K562 (cell line): ENCODE results near the gene PSMA7. TPM values are rescaled to one million over a fixed set of nuclear protein-coding genes. Genes with fewer than 3 reads are reported as not detected.
A peak's percentile ranks its signal among the peaks of the same experiment; 100 is the strongest.

Experiments
- CBX3 ChIP-seq, 2 experiments: IDR thresholded peaks; 1 replicate in 1 of 2; 2 replicates in 1 of 2; pipeline ENCODE4 v1.6.1; 2012; ENCODE audit warnings: inconsistent platforms in 2 of 2, low read length in 2 of 2, borderline replicate concordance in 1 of 2, control low read depth in 1 of 2
- CHAMP1 ChIP-seq: fragments of 450-650 bp; IDR thresholded peaks from 2 replicates; pipeline ENCODE4 v1.6.1; 2016; ENCODE audit warnings: mild to moderate bottlenecking
- CREB3L1 ChIP-seq: fragments of 450-650 bp; IDR thresholded peaks from 2 replicates; pipeline ENCODE4 v1.6.1; 2014; ENCODE audit warnings: low read depth, mild to moderate bottlenecking, moderate library complexity, borderline replicate concordance
- DEAF1 ChIP-seq: fragments of 450-650 bp; formaldehyde crosslinking; IDR thresholded peaks from 2 replicates; pipeline ENCODE4 v1.4.0; 2020; ENCODE audit warnings: mild to moderate bottlenecking, moderate library complexity
- EZH2 ChIP-seq: IDR thresholded peaks from 2 replicates; pipeline ENCODE4 v1.6.1; 2012; ENCODE audit warnings: low read depth, mild to moderate bottlenecking, inconsistent platforms, low read length, borderline replicate concordance
- HLTF ChIP-seq: fragments of 450-650 bp; IDR thresholded peaks from 2 replicates; pipeline ENCODE4 v1.6.1; 2016
- HMBOX1 ChIP-seq: sonication (generic); IDR thresholded peaks from 2 replicates; pipeline ENCODE4 v1.6.1; 2016
- HSF4 ChIP-seq: fragments of 250-450 bp; sonication (Bioruptor Pico); IDR thresholded peaks from 2 replicates; pipeline ENCODE4 v2.1.2; 2022; ENCODE audit warnings: mild to moderate bottlenecking, moderate library complexity, borderline replicate concordance
- JUNB ChIP-seq: fragments of 450-650 bp; formaldehyde crosslinking; conservative IDR thresholded peaks from 2 replicates; pipeline ENCODE4 v1.4.0; 2020; ENCODE audit warnings: mild to moderate bottlenecking
- MLX ChIP-seq, 2 experiments: fragments of 450-650 bp in 1 of 2; sonication (generic) in 1 of 2; formaldehyde crosslinking; conservative IDR thresholded peaks; 2 replicates each; pipeline versions ENCODE4 v1.4.0 to v1.8.1; 2020 to 2022; ENCODE audit warnings: mild to moderate bottlenecking in 1 of 2, missing genetic modification reagents in 1 of 2
- NUFIP1 ChIP-seq: fragments of 450-650 bp; IDR thresholded peaks from 2 replicates; pipeline ENCODE4 v1.6.1; 2018; ENCODE audit not compliant: partially characterized antibody
- POLR2A ChIP-seq: fragments of 450-650 bp; conservative IDR thresholded peaks from 2 replicates; pipeline ENCODE4 v1.6.1; 2016
- SIRT6 ChIP-seq: IDR thresholded peaks from one replicate; pipeline ENCODE4 v1.6.1; 2012; ENCODE audit warnings: low read depth, mild to moderate bottlenecking, control low read depth, inconsistent platforms, low read length, moderate library complexity
- ZBTB17 ChIP-seq: fragments of 450-650 bp; formaldehyde crosslinking; IDR thresholded peaks from 2 replicates; pipeline ENCODE4 v1.4.0; 2020; ENCODE audit warnings: mild to moderate bottlenecking
- ZKSCAN8 ChIP-seq: fragments of 200-800 bp; sonication (Bioruptor generic); IDR thresholded peaks from 2 replicates; pipeline ENCODE4 v1.6.1; 2016; ENCODE audit warnings: missing genetic modification characterization, missing compliant biosample characterization
- ZNF12 ChIP-seq: sonication (generic); formaldehyde crosslinking; IDR thresholded peaks from 2 replicates; pipeline ENCODE4 v1.4.0; 2020; ENCODE audit warnings: mild to moderate bottlenecking, missing genetic modification reagents
- ZNF23 ChIP-seq: fragments of 250-450 bp; sonication (Bioruptor Pico); IDR thresholded peaks from 2 replicates; pipeline ENCODE4 v1.4.0; 2020; ENCODE audit warnings: mild to moderate bottlenecking
- ZNF274 ChIP-seq: IDR thresholded peaks from 2 replicates; pipeline ENCODE4 v1.6.1; 2011; ENCODE audit warnings: low read depth, mild to moderate bottlenecking, low read length, moderate library complexity, borderline replicate concordance
- ZNF699 ChIP-seq: fragments of 250-450 bp; sonication (Bioruptor Pico); IDR thresholded peaks from 2 replicates; pipeline ENCODE4 v1.8.0; 2021; ENCODE audit warnings: mild to moderate bottlenecking, moderate library complexity; ENCODE audit not compliant: insufficient replicate concordance
- ZNF766 ChIP-seq: fragments of 200-800 bp; sonication (Bioruptor generic); conservative IDR thresholded peaks from 2 replicates; pipeline ENCODE4 v1.6.1; 2016; ENCODE audit warnings: missing genetic modification characterization, missing compliant biosample characterization
- polyA plus RNA-seq, 8 experiments: library from polyadenylated mRNA; depleted of rRNA in 4 of 8; stranded (reverse) in 5 of 8; unstranded in 3 of 8; fragments of >200 nt; fragmentation: Nextera tagmentation in 2 of 8; fragmentation: Illumina TruSeq in 1 of 8; extraction: Ambion mirVana in 2 of 8; extraction: Trizol in 1 of 8; gene quantifications; 2 replicates each; pipeline versions ENCODE4 v1.2.1 to v1.2.3, GENCODE V29; 2011 to 2014; ENCODE audit warnings: inconsistent platforms in 1 of 8, missing spikeins in 1 of 8
- total RNA-seq, 7 experiments: library from RNA; depleted of rRNA in 6 of 7; stranded (reverse); fragments of >200 nt in 6 of 7; fragmentation: Illumina TruSeq in 2 of 7; extraction: Trizol in 2 of 7; gene quantifications; 2 replicates each; pipeline versions ENCODE4 v1.2.1 to v1.2.3, GENCODE V29; 2011 to 2021; ENCODE audit warnings: low replicate concordance in 1 of 7

PSMA7 gene
- total and polyA plus RNA-seq, 9 of the 15 experiments (the other 6 are each of a cell fraction or from before 2014, with no cell fraction given): 257 to 510 (median 393) TPM

GRCh38 chr20:62121776-62122653, 21.2 kb downstream of the PSMA7 start, which contains the start of gene LSM14B (continued):
- TF ChIP-seq ZNF766 (no peak), DEAF1 (CRISPR knock-in tag) (no peak), MLX (CRISPR knock-in tag; conservative IDR thresholded peaks at IDR 0.05) (no peak), NUFIP1 (no peak), JUNB (CRISPR knock-in tag) (no peak), ZNF274 (no peak), ZKSCAN8 (CRISPR knock-in tag) (no peak), ZNF23 (no peak), CHAMP1 (no peak), HLTF (no peak), HMBOX1 (no peak), ZBTB17 (no peak), POLR2A (peak; percentile 53; the same call in 1 of the 2 replicates), EZH2 (no peak), SIRT6 (no peak), ZNF699 (no peak), ZNF12 (CRISPR knock-in tag) (no peak), CREB3L1 (peak; percentile 53; the same call in 1 of the 2 replicates), CBX3 (IDR thresholded peaks at IDR 0.05; ENCODE audit: borderline replicate concordance in 1 of 2, low read length in 2 of 2) (no peak), HSF4 (CRISPR knock-in tag) (no peak)
